Breast epithelium (tissue), 4 donors: Measurements from ENCODE around the gene PCDHA1. TPM values are rescaled to one million over a fixed set of nuclear protein-coding genes. Genes with fewer than 3 reads are reported as not detected.
"Not testable (repeated sequence)": the region's sequence is repeated elsewhere in the genome, so short reads cannot be mapped to it uniquely, and the experiment has no call there.

Experiments used
- DNase-seq, 2 donors: peaks; one replicate each; pipeline ENCODE4 v3.0.0-alpha.2; 2019; ENCODE audit warnings: low spot score in 2 of 2
- H3K27ac ChIP-seq, 2 donors: fragments of 200-600 bp; sonication (generic) in 1 of 2; one replicate each; pipeline ENCODE4 v1.5.1; 2016 to 2019; ENCODE audit warnings: mild to moderate bottlenecking in 1 of 2
- H3K27me3 ChIP-seq, 2 donors: fragments of 200-600 bp; sonication (generic) in 1 of 2; one replicate each; pipeline versions ENCODE4 v1.5.1 to v1.6.0; 2017 to 2019; ENCODE audit warnings: control low read depth in 1 of 2, mild to moderate bottlenecking in 1 of 2
- H3K36me3 ChIP-seq: fragments of 200-600 bp; one replicate; pipeline ENCODE4 v1.5.1; 2019
- H3K4me1 ChIP-seq, 2 donors: fragments of 200-600 bp; sonication (generic); one replicate each; pipeline ENCODE4 v1.5.1; 2016 to 2019; ENCODE audit warnings: control low read depth in 1 of 2
- H3K4me3 ChIP-seq, 3 donors: fragments of 200-600 bp; sonication (generic); 1 replicate in 2 of 3; 2 replicates in 1 of 3; pipeline ENCODE4 v1.5.1; 2016 to 2019; ENCODE audit warnings: mild to moderate bottlenecking in 3 of 3, moderate library complexity in 2 of 3
- H3K9me3 ChIP-seq, 2 donors: fragments of 200-600 bp; sonication (generic) in 1 of 2; one replicate each; pipeline ENCODE4 v1.5.1; 2016 to 2019; ENCODE audit warnings: control low read depth in 1 of 2
- CTCF ChIP-seq, 3 donors: fragments of 450-650 bp; IDR thresholded peaks; one replicate each; pipeline ENCODE4 v1.5.1; 2016 to 2017; ENCODE audit warnings: antibody characterized with exemption in 3 of 3, mild to moderate bottlenecking in 3 of 3, moderate library complexity in 3 of 3
- POLR2A ChIP-seq: fragments of 450-650 bp; IDR thresholded peaks from one replicate; pipeline ENCODE4 v1.6.1; 2016; ENCODE audit warnings: antibody characterized with exemption, mild to moderate bottlenecking, moderate library complexity
- POLR2AphosphoS5 ChIP-seq, 3 donors: sonication (generic); formaldehyde crosslinking; IDR thresholded peaks; one replicate each; pipeline ENCODE4 v1.6.1; 2017; ENCODE audit warnings: antibody characterized with exemption in 3 of 3
- intact Hi-C: fragments of 100-400 bp; cut with DNase I; formaldehyde crosslinking; loops from one replicate; pipeline ENCODE4 v1.15.1; 2023; ENCODE audit warnings: low total_unique reads
- total RNA-seq, 3 donors: library from RNA; depleted of rRNA; stranded (reverse); fragments of >200 nt; gene quantifications; one replicate each; pipeline ENCODE4 v1.1.0, GENCODE V29; 2016

PCDHA1 gene
- total RNA-seq, 3 donors from 2014 or later: not detected

GRCh38 chr5:140794595-140795258 lies 8.8 kb downstream of the PCDHA1 start, which contains the start of gene PCDHA2:
TSS of gene PCDHA2 (plus strand) at chr5:140794852.
- Histone ChIP-seq H3K4me1 (no peaks in the 10 kb centered on the region), H3K36me3 (no peaks in the 10 kb centered on the region), H3K27ac (no peak within 1 kb of the TSS), H3K27me3 (no peaks in the 10 kb centered on the region), H3K4me3 (peak within 1 kb of the TSS in 2 of 3 donors; percentile 40 to 50), H3K9me3 (peaks cover 35 to 81% of the 10 kb centered on the region in 2 donors)
- DNase-seq: no peak
- intact Hi-C loops: no loop called here
- TF ChIP-seq POLR2A: no peak
- TF ChIP-seq CTCF (IDR thresholded peaks at IDR 0.05): no peak
- TF ChIP-seq POLR2AphosphoS5 (IDR thresholded peaks at IDR 0.05): no peak

- Histone ChIP-seq H3K36me3 (no peaks in the 10 kb centered on the region), H3K27ac (no peak overlapping the region), H3K27me3 (no peaks in the 10 kb centered on the region), H3K9me3 (peaks cover 35 to 77% of the 10 kb centered on the region in 2 donors), H3K4me3 (peak overlapping the region in 2 of 3 donors; percentile 40 to 50), H3K4me1 (no peaks in the 10 kb centered on the region)
- intact Hi-C loops: no loop called here
- DNase-seq: no peak
- TF ChIP-seq CTCF (IDR thresholded peaks at IDR 0.05) (no peak), POLR2AphosphoS5 (IDR thresholded peaks at IDR 0.05) (no peak), POLR2A (no peak)
Observed at GRCh38 chr5:140795259-140795641, 9.3 kb downstream of the PCDHA1 start.

GRCh38 chr5:140796072-140796717 lies 10.3 kb downstream of the PCDHA1 start:
- DNase-seq, H3K27me3 ChIP-seq, intact Hi-C loops: not testable (repeated sequence)

GRCh38 chr5:140796718-140797095 lies 10.8 kb downstream of the PCDHA1 start:
- Histone ChIP-seq H3K4me3 (no peak overlapping the region), H3K36me3 (no peaks in the 10 kb centered on the region), H3K27ac (no peak overlapping the region), H3K27me3 (no peaks in the 10 kb centered on the region), H3K4me1 (no peaks in the 10 kb centered on the region), H3K9me3 (peaks cover 45 to 74% of the 10 kb centered on the region in 2 donors)
- no peak for DNase-seq
- intact Hi-C loops: no loop called here
- no peak for TF ChIP-seq POLR2AphosphoS5 (IDR thresholded peaks at IDR 0.05)
- TF ChIP-seq POLR2A: no peak
- no peak for TF ChIP-seq CTCF (IDR thresholded peaks at IDR 0.05)

More at GRCh38 chr5:140796072-140796717, 10.3 kb downstream of the PCDHA1 start:
- H3K9me3 ChIP-seq: peaks cover 40 to 74% of the 10 kb centered on the region in 2 donors
- not testable (repeated sequence) for H3K27ac ChIP-seq, H3K36me3 ChIP-seq, H3K4me1 ChIP-seq, H3K4me3 ChIP-seq

GRCh38 chr5:140800816-140801493 lies 15.0 kb downstream of the PCDHA1 start, which contains the start of gene PCDHA3:
TSS of gene PCDHA3 (plus strand) at chr5:140801057.
- Histone ChIP-seq H3K9me3 (peaks cover 39 to 58% of the 10 kb centered on the region in 2 donors), H3K27ac (no peak within 1 kb of the TSS)
- intact Hi-C loops: no loop called here

More at GRCh38 chr5:140800816-140801493, 15.0 kb downstream of the PCDHA1 start, which contains the start of gene PCDHA3:
- DNase-seq: no peak
- no peaks in the 10 kb centered on the region for H3K36me3 ChIP-seq
- TF ChIP-seq POLR2AphosphoS5 (IDR thresholded peaks at IDR 0.05) (no peak), CTCF (IDR thresholded peaks at IDR 0.05) (peak in 2 of 3 donors; percentile 17 to 21), POLR2A (no peak)
- no peaks in the 10 kb centered on the region for H3K27me3 ChIP-seq
- peak within 1 kb of the TSS; percentile 25 to 62 (median 38) for H3K4me3 ChIP-seq
- no peaks in the 10 kb centered on the region for H3K4me1 ChIP-seq
